ENCODE results near the gene TCF7L2. TPM values are rescaled to one million over a fixed set of nuclear protein-coding genes. Genes with fewer than 3 reads are reported as not detected.

The TCF7L2 gene
- total RNA-seq, 1 experiment from 2014 or later, result 14.8 TPM

DNA sequence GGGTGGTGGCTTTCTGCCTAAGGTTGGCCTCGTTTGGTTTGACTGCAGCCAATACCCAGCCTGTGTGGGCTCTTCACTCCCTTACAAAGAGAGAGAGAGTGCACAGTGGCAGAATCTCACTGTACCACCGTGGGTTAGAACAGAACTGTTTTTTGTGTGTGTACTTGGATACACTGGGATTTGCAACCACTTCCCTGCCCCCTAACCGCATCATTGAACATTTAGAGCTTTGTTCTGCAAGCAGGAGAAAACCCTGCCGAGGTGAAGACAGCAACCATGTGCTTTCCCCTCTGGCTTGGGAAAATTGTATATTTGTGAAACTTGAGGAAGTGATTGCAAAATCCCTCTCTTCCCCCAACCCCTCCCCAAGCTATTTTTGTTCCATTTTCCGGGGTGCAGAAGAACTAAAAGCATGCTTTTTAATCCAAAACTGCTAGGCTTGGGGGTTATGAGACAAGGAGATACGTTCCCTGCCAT lies 201.2 kb downstream of the TCF7L2 start:
- H3K4me1 ChIP-seq (replicated peaks; ENCODE audit: insufficient read depth), result no peaks in the 10 kb centered on the region
- BruUV-seq (replicated peaks), result no TSS peak
- ChIA-PET POLR2A (ENCODE audit: unreplicated experiment) (no interaction called here), CTCF (no interaction called here)
- H3K79me2 ChIP-seq (ENCODE audit: low read depth), result no peaks in the 10 kb centered on the region
- no peaks in the 10 kb centered on the region for H3K9me3 ChIP-seq (ENCODE audit: insufficient read depth, low read depth)
- H3K27me3 ChIP-seq (ENCODE audit: insufficient read depth, low read depth), result no peaks in the 10 kb centered on the region
- H3K4me2 ChIP-seq, result no peak overlapping the region
- H3K36me3 ChIP-seq (ENCODE audit: low read depth), result peaks cover under 1% of the 10 kb centered on the region; the same call in 1 of the 2 replicates
- H4K20me1 ChIP-seq (ENCODE audit: insufficient read depth), result no peaks in the 10 kb centered on the region
- H3F3A ChIP-seq (ENCODE audit: insufficient read depth, low read depth), result no peaks in the 10 kb centered on the region
- H3K27ac ChIP-seq, result no peak overlapping the region
- no peak overlapping the region for H3K4me3 ChIP-seq
- DNase-seq, result no peak
- H3K9me2 ChIP-seq (ENCODE audit: insufficient read depth), result no peaks in the 10 kb centered on the region
- TF ChIP-seq, protein P1, sequence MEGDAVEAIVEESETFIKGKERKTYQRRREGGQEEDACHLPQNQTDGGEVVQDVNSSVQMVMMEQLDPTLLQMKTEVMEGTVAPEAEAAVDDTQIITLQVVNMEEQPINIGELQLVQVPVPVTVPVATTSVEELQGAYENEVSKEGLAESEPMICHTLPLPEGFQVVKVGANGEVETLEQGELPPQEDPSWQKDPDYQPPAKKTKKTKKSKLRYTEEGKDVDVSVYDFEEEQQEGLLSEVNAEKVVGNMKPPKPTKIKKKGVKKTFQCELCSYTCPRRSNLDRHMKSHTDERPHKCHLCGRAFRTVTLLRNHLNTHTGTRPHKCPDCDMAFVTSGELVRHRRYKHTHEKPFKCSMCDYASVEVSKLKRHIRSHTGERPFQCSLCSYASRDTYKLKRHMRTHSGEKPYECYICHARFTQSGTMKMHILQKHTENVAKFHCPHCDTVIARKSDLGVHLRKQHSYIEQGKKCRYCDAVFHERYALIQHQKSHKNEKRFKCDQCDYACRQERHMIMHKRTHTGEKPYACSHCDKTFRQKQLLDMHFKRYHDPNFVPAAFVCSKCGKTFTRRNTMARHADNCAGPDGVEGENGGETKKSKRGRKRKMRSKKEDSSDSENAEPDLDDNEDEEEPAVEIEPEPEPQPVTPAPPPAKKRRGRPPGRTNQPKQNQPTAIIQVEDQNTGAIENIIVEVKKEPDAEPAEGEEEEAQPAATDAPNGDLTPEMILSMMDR (conservative IDR thresholded peaks at IDR 0.05), result no peak
- no peak for TF ChIP-seq EZH2 (IDR thresholded peaks at IDR 0.05; ENCODE audit: low read depth)
- no peak overlapping the region for H2AFZ ChIP-seq
- intact Hi-C loops (cut with micrococcal nuclease; ENCODE audit: unreplicated experiment), result no loop called here

DNA sequence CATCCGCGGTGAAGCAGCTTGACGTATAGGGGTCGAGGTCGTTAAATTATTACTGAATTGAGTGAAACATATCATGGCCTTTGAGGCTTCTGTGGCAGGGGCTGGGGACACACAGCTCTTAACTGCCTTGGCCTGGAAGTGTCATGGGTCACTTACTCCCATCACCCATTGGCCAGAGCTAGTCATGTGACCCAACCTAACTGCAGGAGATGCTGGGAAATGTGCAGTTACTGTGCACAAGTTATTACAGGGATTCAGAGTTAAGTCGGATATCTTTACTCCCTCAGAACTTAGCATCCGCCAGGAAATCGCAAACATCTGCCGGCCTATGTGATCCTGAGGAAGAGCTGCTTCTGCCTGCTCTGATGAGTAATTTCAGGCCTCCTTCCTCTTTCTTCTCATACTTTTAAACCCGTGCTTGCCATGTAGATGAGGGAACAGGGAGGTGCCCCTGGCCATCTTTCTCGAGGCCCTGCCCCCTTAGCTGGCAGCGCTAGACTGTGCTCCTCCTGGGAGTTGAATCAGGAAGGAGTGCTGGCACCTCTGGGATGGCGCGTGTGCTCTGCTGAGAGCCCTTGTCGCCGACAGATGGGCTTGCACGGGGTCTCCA lies 203.6 kb downstream of the TCF7L2 start:
- H3F3A ChIP-seq (ENCODE audit: insufficient read depth, low read depth), result no peaks in the 10 kb centered on the region
- no peaks in the 10 kb centered on the region for H4K20me1 ChIP-seq (ENCODE audit: insufficient read depth)
- DNase-seq, result no peak
- H3K27ac ChIP-seq, result no peak overlapping the region
- H3K4me3 ChIP-seq, result no peak overlapping the region
- ChIA-PET CTCF (no interaction called here), POLR2A (ENCODE audit: unreplicated experiment) (no interaction called here)
- H3K9me2 ChIP-seq (ENCODE audit: insufficient read depth), result no peaks in the 10 kb centered on the region
- no peaks in the 10 kb centered on the region for H3K9me3 ChIP-seq (ENCODE audit: insufficient read depth, low read depth)
- H3K79me2 ChIP-seq (ENCODE audit: low read depth), result no peaks in the 10 kb centered on the region
- H3K4me2 ChIP-seq, result no peak overlapping the region
- no peaks in the 10 kb centered on the region for H3K27me3 ChIP-seq (ENCODE audit: insufficient read depth, low read depth)
- H3K4me1 ChIP-seq (replicated peaks; ENCODE audit: insufficient read depth), result no peaks in the 10 kb centered on the region
- BruUV-seq (replicated peaks), result no TSS peak
- no peak for TF ChIP-seq EZH2 (IDR thresholded peaks at IDR 0.05; ENCODE audit: low read depth)
- TF ChIP-seq, protein P1 (conservative IDR thresholded peaks at IDR 0.05), result no peak
- intact Hi-C loops (cut with micrococcal nuclease; ENCODE audit: unreplicated experiment), result no loop called here
- H3K36me3 ChIP-seq (ENCODE audit: low read depth), result no peaks in the 10 kb centered on the region
- H2AFZ ChIP-seq, result no peak overlapping the region

DNA sequence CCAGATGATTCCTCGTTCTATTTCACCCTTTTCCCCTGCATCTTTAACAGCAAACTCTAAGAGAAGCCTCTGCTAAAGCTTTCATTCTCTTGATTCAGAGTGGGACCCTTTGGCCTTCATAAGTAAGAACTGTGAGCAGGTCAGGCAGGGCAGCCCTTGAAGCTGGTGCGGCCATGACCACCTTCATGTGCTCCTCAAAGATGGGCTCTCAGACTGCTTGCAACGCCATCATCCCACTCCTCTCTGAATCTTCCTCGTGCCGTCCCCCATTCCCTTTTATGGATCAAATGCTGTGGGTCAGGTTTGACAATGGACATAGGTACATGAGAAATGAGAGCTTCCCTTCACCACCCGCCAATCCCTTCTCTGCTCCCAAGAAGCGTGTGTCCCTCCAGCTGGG lies 207.4 kb downstream of the TCF7L2 start:
- Histone ChIP-seq H3K4me2 (no peak overlapping the region), H3K27ac (no peak overlapping the region), H3F3A (ENCODE audit: insufficient read depth, low read depth) (no peaks in the 10 kb centered on the region), H3K9me3 (ENCODE audit: insufficient read depth, low read depth) (no peaks in the 10 kb centered on the region), H3K79me2 (ENCODE audit: low read depth) (no peaks in the 10 kb centered on the region), H4K20me1 (ENCODE audit: insufficient read depth) (no peaks in the 10 kb centered on the region), H3K4me3 (no peak overlapping the region), H3K4me1 (replicated peaks; ENCODE audit: insufficient read depth) (no peaks in the 10 kb centered on the region), H3K36me3 (ENCODE audit: low read depth) (no peaks in the 10 kb centered on the region), H3K9me2 (ENCODE audit: insufficient read depth) (no peaks in the 10 kb centered on the region), H2AFZ (no peak overlapping the region), H3K27me3 (ENCODE audit: insufficient read depth, low read depth) (no peaks in the 10 kb centered on the region)
- ChIA-PET CTCF (no interaction called here), POLR2A (ENCODE audit: unreplicated experiment) (no interaction called here)
- no TSS peak for BruUV-seq (replicated peaks)
- DNase-seq, result no peak
- TF ChIP-seq, protein P1 (conservative IDR thresholded peaks at IDR 0.05), result no peak
- no peak for TF ChIP-seq EZH2 (IDR thresholded peaks at IDR 0.05; ENCODE audit: low read depth)
- intact Hi-C loops (cut with micrococcal nuclease; ENCODE audit: unreplicated experiment), result no loop called here
